CD14-positive monocyte (primary cell): ENCODE measurements around the gene TXNDC15. TPM values are rescaled to one million over a fixed set of nuclear protein-coding genes. Genes with fewer than 3 reads are reported as not detected.
"Not testable (repeated sequence)": the region's sequence is repeated elsewhere in the genome, so short reads cannot be mapped to it uniquely, and the experiment has no call there.

ENCODE experiments used
- DNase-seq, 3 donors: peaks; one replicate each; pipeline ENCODE4 v3.0.0-alpha.2; 2011 to 2022
- H2AFZ ChIP-seq: 2 replicates; pipeline ENCODE4 v1.6.0; 2012; ENCODE audit warnings: mild to moderate bottlenecking, low read depth, low read length, inconsistent platforms; ENCODE audit not compliant: insufficient read depth, poor library complexity, severe bottlenecking
- H3K27ac ChIP-seq, 2 donors: 1 replicate in 1 of 2; 2 replicates in 1 of 2; pipeline ENCODE4 v1.5.1; 2012 to 2013; ENCODE audit warnings: low read length in 2 of 2, control low read depth in 1 of 2, inconsistent platforms in 1 of 2, low read depth in 1 of 2, mild to moderate bottlenecking in 1 of 2
- H3K27me3 ChIP-seq, 2 donors: one replicate each; pipeline versions ENCODE4 v1.6.0 to v1.6.1; 2011 to 2013; ENCODE audit warnings: low read length in 2 of 2; ENCODE audit not compliant: control insufficient read depth in 2 of 2, insufficient read depth in 2 of 2
- H3K36me3 ChIP-seq, 2 donors: replicated peaks in 1 of 2; 1 replicate in 1 of 2; 2 replicates in 1 of 2; pipeline versions ENCODE4 v1.5.1 to v1.6.1; 2012 to 2013; ENCODE audit warnings: low read length in 2 of 2, control low read depth in 1 of 2, inconsistent platforms in 1 of 2, mild to moderate bottlenecking in 1 of 2; ENCODE audit not compliant: insufficient read depth in 2 of 2, control insufficient read depth in 1 of 2
- H3K4me1 ChIP-seq, 2 donors: 1 replicate in 1 of 2; 2 replicates in 1 of 2; pipeline versions ENCODE4 v1.5.1 to v1.6.1; 2012 to 2013; ENCODE audit warnings: low read length in 2 of 2, control low read depth in 1 of 2, inconsistent platforms in 1 of 2, mild to moderate bottlenecking in 1 of 2, moderate library complexity in 1 of 2; ENCODE audit not compliant: insufficient read depth in 2 of 2, control insufficient read depth in 1 of 2
- H3K4me2 ChIP-seq: replicated peaks from 2 replicates; pipeline ENCODE3; 2012; ENCODE audit warnings: low read length, moderate library complexity, mild to moderate bottlenecking; ENCODE audit not compliant: poor library complexity, severe bottlenecking; ENCODE audit errors: extremely low read depth
- H3K4me3 ChIP-seq, 3 experiments: fragments of 200-600 bp in 1 of 3; sonication (generic) in 1 of 3; replicated peaks in 1 of 3; 1 replicate in 2 of 3; 2 replicates in 1 of 3; pipeline ENCODE4 v1.5.1; 2011 to 2013; ENCODE audit warnings: low read length in 3 of 3, mild to moderate bottlenecking in 3 of 3, control low read depth in 2 of 3, low read depth in 2 of 3, inconsistent platforms in 1 of 3, moderate library complexity in 1 of 3
- H3K79me2 ChIP-seq: 2 replicates; pipeline ENCODE4 v1.6.0; 2012; ENCODE audit warnings: mild to moderate bottlenecking, control low read depth, inconsistent platforms, low read length, moderate library complexity; ENCODE audit not compliant: insufficient read depth
- H3K9ac ChIP-seq: 2 replicates; pipeline ENCODE4 v1.6.0; 2017; ENCODE audit warnings: low read length, mild to moderate bottlenecking; ENCODE audit not compliant: insufficient read depth, poor library complexity, severe bottlenecking
- H3K9me3 ChIP-seq, 2 donors: replicated peaks in 1 of 2; 1 replicate in 1 of 2; 2 replicates in 1 of 2; pipeline versions ENCODE4 v1.5.1 to v1.6.1; 2012 to 2013; ENCODE audit warnings: low read length in 2 of 2, control low read depth in 1 of 2; ENCODE audit not compliant: control insufficient read depth in 1 of 2, insufficient read depth in 1 of 2
- H4K20me1 ChIP-seq: 2 replicates; pipeline ENCODE4 v1.6.0; 2012; ENCODE audit warnings: mild to moderate bottlenecking, low read length, control low read depth, moderate library complexity; ENCODE audit not compliant: insufficient read depth
- H3K27ac Mint-ChIP-seq, 7 donors: one replicate each; pipeline ENCODE4 v1.8.0; 2020; ENCODE audit warnings: mild to moderate bottlenecking in 7 of 7, mixed read lengths in 7 of 7, moderate library complexity in 6 of 7, inconsistent platforms in 2 of 7
- H3K27me3 Mint-ChIP-seq, 3 donors: one replicate each; pipeline ENCODE4 v1.8.0; 2021 to 2022; ENCODE audit warnings: low read depth in 3 of 3, mild to moderate bottlenecking in 3 of 3, mixed read lengths in 3 of 3, moderate library complexity in 3 of 3, inconsistent platforms in 1 of 3
- H3K36me3 Mint-ChIP-seq, 2 donors: one replicate each; pipeline ENCODE4 v1.8.0; 2020; ENCODE audit warnings: mixed read lengths in 2 of 2, inconsistent platforms in 1 of 2, mild to moderate bottlenecking in 1 of 2
- H3K4me1 Mint-ChIP-seq: one replicate; pipeline ENCODE4 v1.8.0; 2020; ENCODE audit warnings: mild to moderate bottlenecking, mixed read lengths
- H3K4me3 Mint-ChIP-seq, 2 donors: one replicate each; pipeline ENCODE4 v1.8.0; 2020; ENCODE audit warnings: mild to moderate bottlenecking in 2 of 2, mixed read lengths in 2 of 2, moderate library complexity in 1 of 2
- H3K9me3 Mint-ChIP-seq, 7 donors: one replicate each; pipeline ENCODE4 v1.8.0; 2020 to 2022; ENCODE audit warnings: mixed read lengths in 7 of 7, mild to moderate bottlenecking in 6 of 7, moderate library complexity in 6 of 7, inconsistent platforms in 2 of 7
- CTCF ChIP-seq: fragments of 200-600 bp; IDR thresholded peaks from one replicate; pipeline ENCODE4 v1.8.0; 2022; ENCODE audit warnings: antibody characterized with exemption, mild to moderate bottlenecking
- WGBS: methylation state at CpG from one replicate; pipeline ENCODE4 v1.1.5; 2013; ENCODE audit warnings: missing lambda C conversion rate; ENCODE audit not compliant: insufficient coverage; 5-methylcytosine and 5-hydroxymethylcytosine counted together
- intact Hi-C, 2 donors: fragments of 100-400 bp; cut with micrococcal nuclease; formaldehyde crosslinking; loops; one replicate each; pipeline versions ENCODE4 v1.15.0 to v1.15.1; 2023
- polyA plus RNA-seq, 3 donors: library from polyadenylated mRNA; depleted of rRNA in 1 of 3; unstranded in 2 of 3; stranded (reverse) in 1 of 3; fragments of 300-500 nt in 2 of 3; fragments of >200 nt in 1 of 3; fragmentation: Illumina TruSeq in 2 of 3; gene quantifications; 1 replicate in 2 of 3; 2 replicates in 1 of 3; pipeline ENCODE4 v1.2.3, GENCODE V29; 2012 to 2021

TXNDC15 gene
- polyA plus RNA-seq, 3 donors, result 24.1 to 30.9 (median 28.0) TPM

GRCh38 chr5:134846641-134846960, 27.6 kb upstream of the TXNDC15 start:
- peak overlapping the region; percentile 88 to 95 (median 94) for H3K27ac Mint-ChIP-seq
- H3K27ac ChIP-seq, result peak overlapping the region; percentile 96 to 97
- H3K4me3 Mint-ChIP-seq, result peak overlapping the region; percentile 87 to 91
- no peaks in the 10 kb centered on the region for H3K27me3 Mint-ChIP-seq
- peaks cover 26% of the 10 kb centered on the region for H3K4me1 Mint-ChIP-seq
- H3K4me1 ChIP-seq, result peaks cover 18 to 20% of the 10 kb centered on the region in 2 donors
- peaks cover 55% of the 10 kb centered on the region for H3K79me2 ChIP-seq
- no peak for TF ChIP-seq CTCF
- H2AFZ ChIP-seq, result peak overlapping the region; percentile 89
- H3K36me3 ChIP-seq, result peaks cover 0 to 21% of the 10 kb centered on the region in 2 donors
- peak overlapping the region; percentile 98 for H3K9ac ChIP-seq
- peak overlapping the region; percentile 68 to 86 (median 84) for H3K4me3 ChIP-seq
- peak in 1 of 3 donors; percentile 9 for DNase-seq
- no peaks in the 10 kb centered on the region for H3K9me3 ChIP-seq
- no peaks in the 10 kb centered on the region for H3K9me3 Mint-ChIP-seq
- H3K27me3 ChIP-seq, result no peaks in the 10 kb centered on the region
- H3K4me2 ChIP-seq, result peak overlapping the region; percentile 88
- no CpG with 5 or more reads among the region's 11 CpGs for WGBS
- peaks cover 9 to 38% of the 10 kb centered on the region in 2 donors for H3K36me3 Mint-ChIP-seq
- H4K20me1 ChIP-seq, result peaks cover 25% of the 10 kb centered on the region
- intact Hi-C loops, result loop anchor here in 1 of 2 donors (5.0 to 10.0 kb wide), 2 partner anchors 61 to 92 kb away; partner anchors contain the start of genes DDX46 and PCBD2

- H3K27me3 Mint-ChIP-seq, H3K27ac ChIP-seq, H3K4me3 ChIP-seq, H3K4me3 Mint-ChIP-seq, H3K9me3 ChIP-seq, DNase-seq, H3K9me3 Mint-ChIP-seq, H3K4me2 ChIP-seq, H2AFZ ChIP-seq, H3K27me3 ChIP-seq, H3K9ac ChIP-seq: not testable (repeated sequence)
- peak overlapping the region in 1 of 7 donors; percentile 46 for H3K27ac Mint-ChIP-seq
- Histone ChIP-seq H3K4me1 (peaks cover 18 to 20% of the 10 kb centered on the region in 2 donors), H3K36me3 (peaks cover 5 to 44% of the 10 kb centered on the region in 2 donors), H4K20me1 (peaks cover 42% of the 10 kb centered on the region), H3K79me2 (peaks cover 79% of the 10 kb centered on the region)
- H3K36me3 Mint-ChIP-seq, result peaks cover 17 to 56% of the 10 kb centered on the region in 2 donors
- intact Hi-C loops, result loop anchor here in 1 of 2 donors (5.0 to 10.0 kb wide), 2 partner anchors 58 to 95 kb away; partner anchors contain the start of genes DDX46 and PCBD2
- whole genome bisulfite sequencing, result 100% methylated on average over 1 of the region's 7 CpGs
- H3K4me1 Mint-ChIP-seq, result peaks cover 26% of the 10 kb centered on the region
Observed at GRCh38 chr5:134849434-134849933, 24.7 kb upstream of the TXNDC15 start.
